Measurements from ENCODE around the gene GOLGA8J. TPM values are rescaled to one million over a fixed set of nuclear protein-coding genes. Genes with fewer than 3 reads are reported as not detected.

GOLGA8J gene
- total RNA-seq, result not detected in 2 replicates

GRCh38 chr15:30082655-30083054 lies at the start of gene GOLGA8J:
GOLGA8J (plus strand) TSS chr15:30082955; CDS start chr15:30083053, 98 bp downstream.

GRCh38 chr15:30134751-30135150 lies 52.0 kb downstream of the GOLGA8J start, which contains the start of gene GOLGA8T:
GOLGA8T (plus strand) TSS chr15:30135051; CDS start chr15:30135149, 98 bp downstream.

Other genes starting within 250 kb of the GOLGA8J start
- 0.13 and 0.17 TPM in 2 replicates for gene GOLGA8T, start 52.1 kb downstream of the GOLGA8J start, total RNA-seq